ENCODE results near the gene NTRK2.

Gene NTRK2

DNA sequence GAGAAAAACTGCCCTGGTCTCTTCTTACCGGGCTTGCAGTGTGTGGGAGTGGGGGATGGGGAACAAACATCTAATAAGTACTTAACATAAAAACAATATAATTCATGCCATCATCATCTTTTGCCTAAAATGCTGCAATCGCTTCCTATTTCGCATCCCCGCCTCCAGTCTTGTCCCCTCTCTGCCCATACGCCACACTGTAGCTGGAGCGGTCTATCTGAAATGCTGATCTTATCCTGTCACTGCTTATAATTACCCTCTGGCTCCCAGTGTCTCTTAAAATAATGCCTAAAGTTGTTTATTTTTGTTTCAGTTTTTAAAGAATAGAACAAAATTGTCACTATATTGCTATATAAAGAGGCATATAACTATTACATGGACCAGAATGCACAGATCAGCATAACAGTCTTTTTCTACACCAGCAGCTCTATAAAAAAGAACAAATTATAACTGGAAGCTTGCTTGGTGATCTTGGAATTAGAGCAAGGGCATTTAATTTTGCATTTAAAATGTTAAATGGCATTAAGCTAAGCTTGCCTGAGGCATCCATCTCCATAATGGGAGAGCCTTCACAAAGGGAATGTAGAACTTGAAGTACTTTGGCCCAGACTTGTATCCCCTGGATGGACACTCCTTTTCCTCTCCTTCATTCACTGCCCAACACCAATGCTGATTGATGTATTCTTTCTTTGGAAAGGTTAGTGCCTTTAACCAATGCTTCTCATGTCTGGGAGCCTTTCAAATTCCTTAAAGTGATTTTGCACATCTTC lies 12.2 kb downstream of the NTRK2 start:
- no peak for DNase-seq (ENCODE audit: low read depth in 2 of 2)

DNA sequence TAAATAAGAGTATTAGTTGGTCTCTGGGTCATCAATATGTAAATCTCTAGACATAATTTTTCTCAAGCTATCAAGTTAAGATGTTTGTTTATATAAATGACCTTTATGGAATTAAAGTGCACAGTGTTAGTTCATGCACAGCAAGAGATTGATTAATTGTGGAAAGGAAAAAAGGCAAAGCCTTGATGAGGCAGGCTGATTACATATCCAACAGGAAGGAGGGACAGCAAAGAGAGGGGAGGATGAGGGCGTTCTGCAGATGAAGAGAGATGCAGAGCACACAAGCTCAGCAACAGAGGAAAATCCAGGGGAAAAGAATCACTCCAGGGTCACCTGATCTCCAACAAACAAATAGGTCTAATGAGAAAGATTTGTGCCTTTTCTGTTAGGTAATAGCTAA lies 16.5 kb downstream of the NTRK2 start:
- DNase-seq (ENCODE audit: low read depth in 2 of 2), result no peak

DNA sequence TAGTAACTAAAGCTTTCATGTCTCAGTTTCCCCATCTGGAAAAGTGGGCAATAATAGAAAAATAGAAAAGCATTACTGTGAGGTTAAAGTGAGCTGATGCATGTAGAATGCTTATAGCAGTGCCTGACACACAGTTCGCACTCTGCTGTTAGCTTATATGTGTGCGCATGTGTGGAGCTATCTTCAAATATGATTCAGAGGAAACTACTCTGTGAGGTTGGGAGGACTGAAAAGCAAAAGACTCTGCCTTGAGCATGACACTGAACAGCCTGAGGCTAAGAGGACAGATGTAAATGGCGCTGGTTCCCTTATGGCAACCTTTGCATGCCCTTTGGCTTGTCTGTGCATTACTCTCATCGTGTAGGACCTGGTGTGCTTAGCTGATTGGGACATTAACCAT lies 19.4 kb downstream of the NTRK2 start:
- DNase-seq (ENCODE audit: low read depth in 2 of 2), result no peak

DNA sequence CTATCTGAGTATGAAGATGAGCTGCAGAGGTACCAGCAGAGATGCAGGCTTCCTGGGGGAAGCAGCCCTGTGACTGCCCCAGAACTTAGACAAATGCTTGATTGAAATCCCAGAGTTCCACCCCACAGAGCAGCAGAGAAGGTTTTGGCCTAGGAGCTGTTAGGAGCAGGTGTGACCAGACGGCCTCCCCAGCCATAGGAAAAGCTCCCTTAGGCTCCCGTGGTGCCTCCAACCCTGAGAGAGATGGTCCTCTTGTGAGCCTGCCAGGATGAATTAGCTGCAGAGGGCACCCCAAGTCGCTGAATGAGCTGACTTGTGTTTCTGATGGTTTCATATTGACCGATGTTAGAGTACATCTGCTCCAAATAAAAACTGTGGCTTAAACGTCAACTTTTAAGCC lies 22.1 kb downstream of the NTRK2 start:
- no peak for DNase-seq (ENCODE audit: low read depth in 2 of 2)

DNA sequence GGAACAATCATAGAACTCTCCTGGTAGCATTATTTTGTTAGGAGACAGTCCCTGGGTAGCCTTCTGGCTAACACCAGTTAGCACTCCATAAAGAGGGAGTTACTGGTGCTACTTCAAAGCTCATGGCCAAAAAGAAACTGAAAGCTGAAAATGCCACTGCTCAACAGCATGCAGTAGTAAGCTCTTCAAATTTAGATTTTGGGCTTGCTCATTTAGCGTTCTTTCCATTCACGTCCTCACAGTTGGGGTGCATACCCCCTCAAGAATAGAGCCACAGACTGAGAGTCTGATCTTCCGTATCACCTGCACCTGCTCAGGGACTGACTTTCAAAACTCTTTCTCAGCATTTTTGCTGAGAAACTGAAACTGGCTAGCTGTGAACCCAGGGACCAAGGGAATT lies 24.7 kb downstream of the NTRK2 start:
- no peak for DNase-seq (ENCODE audit: low read depth in 2 of 2)

DNA sequence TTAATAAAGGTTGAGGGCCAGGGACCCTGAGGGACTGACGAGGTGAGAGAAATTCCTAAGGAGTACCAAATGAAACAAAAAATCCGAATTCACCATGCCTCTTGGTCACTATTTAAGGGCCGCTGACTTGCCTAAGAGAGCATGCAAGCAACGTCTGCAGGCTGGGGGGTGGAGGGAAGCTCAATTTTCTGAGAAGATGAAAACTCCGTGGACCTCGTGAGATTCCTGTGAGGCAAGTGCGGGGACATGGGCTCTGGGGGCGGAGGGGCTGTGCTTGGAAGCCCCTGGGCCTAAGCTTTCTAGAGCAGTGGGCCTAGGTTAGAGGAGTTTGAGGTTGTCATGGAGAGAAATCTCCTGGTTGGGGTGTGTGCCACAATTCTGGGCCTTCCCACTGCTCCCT lies 27.5 kb downstream of the NTRK2 start:
- DNase-seq (ENCODE audit: low read depth in 2 of 2), result no peak

DNA sequence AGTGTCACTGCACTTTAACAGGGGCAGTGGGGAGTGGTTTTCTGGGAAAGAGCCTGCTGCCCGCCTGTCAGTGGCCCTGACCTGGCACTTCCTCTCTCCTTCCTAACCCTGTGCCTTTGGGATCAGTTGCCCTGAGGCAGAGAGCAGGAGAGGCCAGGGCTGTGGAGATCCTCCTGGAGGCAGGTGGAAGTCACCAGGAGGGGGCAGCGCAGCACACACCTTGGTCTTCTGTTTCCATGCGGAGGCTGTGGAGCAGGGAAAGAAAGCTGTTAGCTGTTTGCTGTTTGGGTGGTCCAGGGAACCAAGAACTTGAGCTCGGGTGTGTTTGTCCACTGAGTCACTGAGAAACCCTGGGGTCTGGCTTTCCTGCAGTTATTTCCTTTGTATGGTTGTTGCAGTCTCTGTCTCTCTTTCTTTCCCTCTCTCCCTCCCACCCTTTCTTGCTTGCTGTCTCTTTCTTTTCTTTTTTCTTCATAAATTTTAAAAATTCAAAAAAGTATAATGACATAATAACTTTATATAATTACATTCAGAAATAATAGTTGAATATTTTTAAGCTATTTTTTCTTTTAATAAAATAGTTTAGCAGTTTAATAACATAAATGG lies 28.1 kb downstream of the NTRK2 start:
- DNase-seq (ENCODE audit: low read depth in 2 of 2), result peak; percentile 4 to 44

DNA sequence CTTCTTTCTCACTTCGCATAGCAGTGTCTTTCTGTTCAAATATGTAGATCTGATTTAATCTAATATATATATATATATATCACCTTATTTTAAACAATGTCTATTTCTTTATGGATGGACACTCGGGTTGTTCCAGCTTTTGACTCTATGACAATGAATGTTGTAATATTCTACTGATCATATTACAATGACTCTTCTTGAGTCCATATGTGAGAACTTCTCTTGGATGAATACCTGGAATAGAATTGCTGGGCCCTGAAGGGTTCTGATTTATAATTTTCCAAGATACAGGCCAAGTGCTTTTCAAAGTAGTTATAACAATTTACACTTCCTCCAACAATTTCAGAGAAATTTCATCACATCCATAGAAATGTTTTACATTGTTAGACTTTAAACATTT lies 28.8 kb downstream of the NTRK2 start:
- no peak for DNase-seq (ENCODE audit: low read depth in 2 of 2)

DNA sequence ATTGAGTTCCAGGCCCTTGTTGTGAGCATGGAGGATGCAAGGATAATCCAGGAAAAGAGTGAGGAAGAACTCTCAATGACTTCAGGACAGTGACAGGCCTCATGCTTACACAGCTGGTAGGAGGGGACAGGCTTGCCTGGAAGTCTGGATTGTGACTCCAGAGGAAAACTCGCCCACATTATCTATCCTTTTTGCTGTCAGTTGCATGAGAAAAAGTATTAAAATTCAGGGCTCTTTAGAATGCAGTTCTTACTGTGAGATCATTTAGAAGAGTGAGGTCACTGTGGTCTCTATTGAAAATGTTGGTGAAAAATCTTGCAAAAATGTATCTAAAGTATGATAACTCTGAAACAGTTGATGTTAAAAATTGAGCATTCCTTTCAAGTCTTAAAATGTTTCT lies 30.5 kb downstream of the NTRK2 start:
- DNase-seq (ENCODE audit: low read depth in 2 of 2), result no peak

DNA sequence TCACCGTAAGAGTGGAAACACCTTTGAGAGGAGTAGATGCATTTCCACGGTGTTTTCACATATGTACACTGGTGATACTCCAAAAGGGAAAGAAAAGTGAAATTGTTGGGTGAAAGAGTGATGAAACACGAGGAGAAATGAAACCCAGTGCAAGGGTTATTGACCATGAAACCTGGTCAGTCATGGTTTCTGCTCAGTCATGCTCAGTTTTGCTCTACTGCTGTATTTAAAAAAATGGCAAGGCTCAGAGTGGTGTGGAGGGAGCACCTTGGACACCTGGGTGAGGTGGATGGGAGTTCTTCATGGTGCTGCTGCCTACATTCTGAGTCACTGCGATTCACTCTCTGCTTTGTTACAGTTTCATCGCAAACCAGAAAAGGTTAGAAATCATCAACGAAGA lies 32.3 kb downstream of the NTRK2 start:
- no peak for DNase-seq (ENCODE audit: low read depth in 2 of 2)

DNA sequence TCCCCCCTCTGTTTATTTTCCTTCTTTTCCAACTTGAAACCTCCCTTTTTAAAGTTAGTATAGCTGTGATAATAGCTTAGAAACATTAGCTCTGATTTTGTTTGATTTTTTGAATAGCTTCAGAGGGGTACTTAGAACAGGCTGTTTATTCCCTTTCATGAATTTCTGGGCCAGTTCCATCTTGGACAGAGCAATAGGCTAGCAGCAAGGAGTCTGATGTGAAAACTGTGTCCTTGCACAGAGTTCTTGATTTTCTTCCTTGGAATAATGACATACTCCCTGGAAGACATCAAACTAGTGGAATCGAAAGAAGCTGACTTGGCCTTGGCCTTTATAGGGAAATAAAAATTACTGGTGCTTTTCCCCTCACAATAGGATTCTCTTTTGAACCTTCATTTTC lies 32.9 kb downstream of the NTRK2 start:
- no peak for DNase-seq (ENCODE audit: low read depth in 2 of 2)

DNA sequence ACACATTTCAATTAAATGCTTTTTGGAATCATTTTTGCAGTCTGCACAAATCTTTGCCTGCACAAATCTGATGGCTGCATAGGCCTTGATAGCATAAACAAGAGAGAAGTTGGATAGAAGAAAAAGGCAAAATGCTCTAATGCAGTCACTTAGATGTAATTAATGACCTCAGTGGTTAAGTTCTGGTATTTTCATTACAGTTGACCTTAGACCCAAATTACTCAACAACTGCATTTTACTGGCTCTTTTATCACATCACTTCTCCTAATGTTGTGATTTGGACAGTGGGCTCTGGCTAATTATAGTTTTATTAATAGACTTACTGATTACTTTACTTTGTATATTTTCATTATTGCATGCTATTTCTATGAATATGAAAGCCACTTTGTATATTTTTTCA lies 34.3 kb downstream of the NTRK2 start:
- DNase-seq (ENCODE audit: low read depth in 2 of 2), result no peak

DNA sequence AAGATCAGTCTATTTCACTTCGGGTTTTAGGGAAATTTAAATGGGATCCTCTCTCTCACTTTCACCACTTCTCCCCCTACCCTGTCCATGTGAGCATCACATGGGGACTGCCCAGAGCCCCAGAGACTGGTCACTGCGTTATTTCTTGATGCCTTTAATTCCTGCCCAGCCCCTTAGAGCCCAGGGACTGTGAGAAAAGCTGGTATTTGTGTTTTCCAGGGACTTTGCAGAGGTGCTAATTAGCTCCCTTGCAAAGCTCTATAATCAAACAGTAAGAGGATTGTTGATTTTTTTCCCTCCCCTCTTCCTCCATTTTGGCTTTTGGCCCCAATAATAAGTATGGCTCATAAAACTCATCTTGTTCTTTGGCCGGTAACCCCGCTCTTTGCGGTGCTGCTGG lies 35.6 kb downstream of the NTRK2 start:
- DNase-seq (ENCODE audit: low read depth in 2 of 2), result no peak

DNA sequence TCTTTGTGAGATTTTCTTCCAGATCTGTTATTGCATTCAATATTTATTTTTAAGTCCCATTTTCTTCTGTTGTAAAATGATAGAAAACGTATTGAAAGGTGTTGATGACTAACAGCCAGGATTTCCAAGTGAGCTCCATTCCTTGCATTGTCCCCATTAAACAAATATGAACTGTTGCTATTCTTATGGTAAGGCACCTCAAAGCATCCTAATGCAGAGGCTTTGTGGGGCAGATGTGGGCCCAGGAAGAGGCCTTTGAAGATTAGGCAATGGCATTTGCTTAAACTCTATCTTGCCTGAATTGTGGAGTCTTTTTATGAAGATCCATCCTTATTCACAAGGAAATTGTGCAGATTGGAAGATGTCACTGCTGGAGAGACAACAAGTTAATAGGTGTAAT lies 38.9 kb downstream of the NTRK2 start:
- DNase-seq (ENCODE audit: low read depth in 2 of 2), result no peak

DNA sequence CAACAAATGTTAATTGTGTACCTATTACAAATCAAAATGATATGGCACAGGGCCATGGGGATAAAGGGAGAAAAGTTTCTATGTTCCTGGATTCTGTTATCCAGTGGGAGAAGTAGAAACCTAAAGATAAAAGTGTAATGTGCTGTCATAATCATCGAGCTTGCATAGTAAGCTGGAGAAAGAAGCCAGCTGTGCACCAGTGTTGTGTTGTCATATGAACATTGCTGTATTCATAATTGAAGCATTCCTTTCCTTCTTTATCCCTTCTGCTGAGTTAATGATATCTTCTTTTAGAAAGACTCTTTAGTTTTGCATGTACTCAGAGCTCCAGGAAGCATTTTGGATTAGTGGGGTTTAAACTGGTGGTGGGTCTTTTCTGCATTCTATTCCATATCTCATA lies 39.5 kb downstream of the NTRK2 start:
- no peak for DNase-seq (ENCODE audit: low read depth in 2 of 2)

DNA sequence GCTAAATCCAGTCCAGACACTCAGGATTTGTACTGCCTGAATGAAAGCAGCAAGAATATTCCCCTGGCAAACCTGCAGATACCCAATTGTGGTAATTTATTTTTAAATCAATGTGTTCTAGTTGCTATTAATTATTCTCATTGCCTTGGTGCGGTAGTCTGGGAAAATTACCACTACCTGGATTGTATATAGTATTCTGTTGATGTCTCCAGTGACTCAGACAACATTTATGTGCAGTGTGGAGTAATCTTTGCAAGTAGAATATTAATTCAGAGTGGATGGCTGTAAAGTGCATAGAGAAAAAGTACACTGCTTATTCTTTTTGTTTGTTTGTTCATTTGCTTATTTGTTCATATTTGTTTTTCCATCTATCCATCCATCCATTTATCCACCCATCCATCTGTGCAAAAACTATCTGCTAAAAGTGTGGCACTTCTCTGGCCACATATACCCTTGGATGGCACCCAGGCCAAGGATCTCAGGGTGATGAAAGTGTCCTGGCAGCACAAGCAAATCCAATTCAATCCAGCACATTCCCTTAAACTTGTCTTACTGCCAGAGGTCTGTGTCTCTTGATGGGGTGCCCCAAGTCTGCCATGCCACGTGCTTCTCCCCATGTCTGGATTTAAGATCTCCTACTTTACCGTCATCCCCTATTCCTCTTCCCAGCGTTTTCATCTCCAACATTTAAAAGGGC lies 41.3 kb downstream of the NTRK2 start:
- no peak for DNase-seq (ENCODE audit: low read depth in 2 of 2)

DNA sequence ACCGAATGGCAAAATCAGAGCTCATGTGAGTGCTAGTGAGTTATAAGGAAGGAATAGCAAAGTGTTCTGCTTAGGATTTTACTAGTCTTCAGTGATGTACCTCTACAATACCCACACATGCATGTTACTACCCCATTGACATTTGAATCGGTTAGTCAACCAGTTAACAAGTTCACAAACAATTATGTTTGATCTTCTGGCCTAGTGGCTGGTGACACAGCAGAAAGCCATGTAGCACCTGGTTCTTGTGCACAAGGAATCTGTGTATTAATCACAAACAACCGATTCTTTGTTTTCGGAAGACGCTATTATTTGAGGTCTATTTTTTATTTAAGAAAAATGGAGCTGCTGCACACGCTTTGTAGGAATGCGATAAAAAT lies 41.9 kb downstream of the NTRK2 start:
- DNase-seq (ENCODE audit: low read depth in 2 of 2), result no peak

DNA sequence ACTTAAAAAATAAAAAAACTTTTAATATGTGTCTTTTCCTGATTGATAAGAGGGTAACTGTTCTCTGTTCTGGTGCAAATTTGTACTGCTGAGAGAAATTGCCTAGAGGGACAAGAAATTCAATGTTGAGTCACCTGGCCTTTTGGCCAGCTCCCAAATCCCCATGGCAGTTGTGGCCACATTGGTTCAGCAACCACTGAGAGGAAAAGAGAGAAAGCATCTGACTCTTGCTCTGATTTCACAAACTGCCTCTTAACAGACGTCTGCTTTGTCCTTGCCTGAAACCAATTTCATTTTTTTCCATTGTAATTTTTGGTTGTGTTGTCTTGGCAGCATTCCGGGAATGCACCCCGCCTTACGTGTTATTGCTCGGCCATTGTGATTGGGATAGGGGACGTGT lies 42.4 kb downstream of the NTRK2 start:
- DNase-seq (ENCODE audit: low read depth in 2 of 2), result no peak

DNA sequence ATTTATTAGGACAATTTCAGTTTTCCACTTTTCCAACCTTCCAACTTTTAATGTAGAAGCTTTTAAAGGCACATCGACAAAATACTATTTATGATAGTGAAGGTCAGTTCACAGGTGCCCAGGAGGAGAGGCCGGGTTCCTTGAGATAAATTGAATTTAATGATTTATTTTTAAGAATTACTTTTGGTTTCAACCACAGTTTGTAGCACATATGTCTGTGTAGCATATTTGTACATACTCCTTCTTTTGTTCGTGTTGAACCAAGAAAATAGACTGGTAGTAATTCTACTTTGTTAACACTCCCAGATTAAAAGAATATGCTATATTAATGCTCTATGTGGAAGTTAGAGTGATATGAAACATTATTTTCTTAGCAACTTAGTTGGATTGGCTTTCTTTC lies 46.7 kb downstream of the NTRK2 start:
- DNase-seq (ENCODE audit: low read depth in 2 of 2), result no peak

DNA sequence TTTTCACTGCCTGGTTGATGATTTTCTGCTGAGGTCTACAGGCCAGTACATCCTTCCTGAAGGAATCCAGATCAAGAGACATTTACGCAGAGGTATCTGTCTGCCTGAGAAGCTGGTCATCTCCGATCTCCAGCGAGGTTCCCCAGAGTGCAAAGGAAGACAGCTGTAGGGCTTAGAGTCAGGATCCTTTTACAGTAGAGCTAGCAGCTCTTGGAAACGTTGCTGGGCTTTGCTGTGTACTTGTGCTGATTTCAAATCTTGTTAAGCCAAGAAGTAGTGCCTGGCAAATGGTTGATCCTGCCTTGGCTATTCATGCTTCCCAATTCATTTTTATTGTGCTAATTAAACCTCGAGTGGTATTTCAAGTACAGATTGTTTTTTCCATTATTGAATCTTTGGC lies 48.9 kb downstream of the NTRK2 start:
- DNase-seq (ENCODE audit: low read depth in 2 of 2), result no peak

DNA sequence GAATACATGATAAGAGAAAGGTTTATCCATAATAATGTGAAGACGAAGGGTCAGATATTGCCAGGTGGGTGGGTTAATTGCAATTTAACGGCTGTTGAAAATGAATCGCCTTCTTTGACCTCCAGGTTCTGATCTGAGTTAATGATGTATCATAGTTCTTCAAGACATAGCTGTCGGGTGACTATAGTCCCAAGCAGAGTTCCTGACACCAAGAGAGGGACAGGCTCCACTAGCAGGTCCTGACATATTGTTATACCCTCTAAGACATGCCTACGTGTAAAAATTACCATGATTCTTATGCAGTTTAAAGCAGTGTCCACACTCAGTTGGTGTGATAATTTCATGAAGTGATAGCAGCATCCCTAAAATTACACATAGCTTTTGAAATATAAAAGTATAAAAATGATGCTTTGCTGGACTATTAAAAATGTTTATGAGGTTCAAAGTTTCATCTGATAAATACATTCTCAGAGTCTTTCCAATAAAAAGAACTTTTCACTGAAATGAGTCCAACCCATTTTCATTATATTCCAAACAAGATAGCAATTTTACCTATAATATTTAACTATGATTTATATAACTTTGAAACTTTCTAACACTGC lies 53.0 kb downstream of the NTRK2 start:
- no peak for DNase-seq (ENCODE audit: low read depth in 2 of 2)

DNA sequence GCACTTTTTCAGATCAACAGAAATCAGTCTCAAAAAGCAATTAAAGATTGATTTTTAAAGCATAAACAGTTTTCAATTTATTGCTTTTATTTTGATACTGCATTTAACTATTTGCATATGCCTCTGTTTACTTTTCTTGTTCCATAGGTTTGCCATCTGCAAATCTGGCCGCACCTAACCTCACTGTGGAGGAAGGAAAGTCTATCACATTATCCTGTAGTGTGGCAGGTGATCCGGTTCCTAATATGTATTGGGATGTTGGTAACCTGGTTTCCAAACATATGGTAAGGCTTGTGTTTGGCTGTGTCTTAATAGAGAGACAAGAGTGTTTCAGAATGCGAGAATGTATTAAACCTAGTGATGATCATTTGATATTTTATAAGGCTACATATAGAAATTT lies 53.9 kb downstream of the NTRK2 start:
- DNase-seq (ENCODE audit: low read depth in 2 of 2), result no peak

DNA sequence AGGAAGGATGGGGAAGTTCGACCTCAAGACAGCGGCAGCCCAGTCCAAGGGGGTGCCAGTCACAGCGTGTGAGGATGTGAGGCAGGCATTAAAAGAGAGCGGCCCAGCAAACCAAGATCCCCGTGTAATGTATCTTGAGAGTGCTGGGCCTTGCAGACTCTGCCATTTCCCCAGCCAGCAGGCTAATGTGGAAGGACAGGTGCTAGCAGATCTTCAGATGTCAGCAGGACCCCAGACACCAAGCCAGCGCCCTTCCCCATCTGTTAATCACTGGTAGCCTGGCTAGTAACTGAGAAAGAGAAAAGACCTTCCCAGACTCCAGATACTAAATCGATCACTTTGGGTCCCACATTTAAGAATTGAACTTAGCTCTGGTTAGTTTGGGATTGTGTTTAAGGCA lies 62.2 kb downstream of the NTRK2 start:
- DNase-seq (ENCODE audit: low read depth in 2 of 2), result no peak

Data from stimulated activated CD4-positive, alpha-beta T cell treated with anti-CD3 and anti-CD28 coated beads, Interleukin-12 subunit alpha, Interleukin-12 subunit beta, amount 100 ng/mL, for 24 hours (primary cell).